ENCODE data around the gene NPIPA3. TPM values are rescaled to one million over a fixed set of nuclear protein-coding genes. Genes with fewer than 3 reads are reported as not detected.

The NPIPA3 gene
- total RNA-seq: 0.11 and 0.52 TPM in 2 replicates

GRCh38 chr16:14703156-14704011, at the start of gene NPIPA3:
NPIPA3 (plus strand) TSS chr16:14703411; CDS start chr16:14708944, 5,533 bp downstream.

GRCh38 chr16:14694129-14694528, 9.1 kb upstream of the NPIPA3 start, which contains the start of gene PLA2G10:
PLA2G10 (minus strand) TSS chr16:14694308; CDS start chr16:14694229, 79 bp downstream.

GRCh38 chr16:14742273-14743128, 39.3 kb downstream of the NPIPA3 start, which contains the start of gene NPIPA2:
NPIPA2 (plus strand) TSS chr16:14742533; CDS start chr16:14748066, 5,533 bp downstream.

Other genes starting within 250 kb of the NPIPA3 start
- 19.1 and 19.3 TPM in 2 replicates for gene PARN, start 73.2 kb upstream of the NPIPA3 start, total RNA-seq
- 72.3 and 81.8 TPM in 2 replicates for gene BFAR, start 70.5 kb upstream of the NPIPA3 start, total RNA-seq
- gene PLA2G10, start 9.1 kb upstream of the NPIPA3 start, total RNA-seq: not detected in 2 replicates
- 0.11 and 0.34 TPM in 2 replicates for gene NPIPA2, start 39.1 kb downstream of the NPIPA3 start, total RNA-seq
- 70.0 and 111 TPM in 2 replicates for gene NOMO1, start 130.3 kb downstream of the NPIPA3 start, total RNA-seq
- gene NPIPA1, start 234.0 kb downstream of the NPIPA3 start, total RNA-seq: 21.3 and 22.6 TPM in 2 replicates